HEK293 (cell line): ENCODE data around the gene KLK15.

Experiments
- INSM2 ChIP-seq: fragments of 450-650 bp; formaldehyde crosslinking; IDR thresholded peaks from 2 replicates; pipeline ENCODE4 v1.5.1; 2016; ENCODE audit warnings: missing biosample characterization, missing genetic modification characterization
- KLF8 ChIP-seq: fragments of 450-650 bp; formaldehyde crosslinking; IDR thresholded peaks from 2 replicates; pipeline ENCODE4 v1.5.1; 2016; ENCODE audit warnings: missing biosample characterization, missing genetic modification characterization
- KLF9 ChIP-seq: fragments of 450-650 bp; formaldehyde crosslinking; IDR thresholded peaks from 2 replicates; pipeline ENCODE4 v1.5.1; 2016; ENCODE audit warnings: missing biosample characterization, missing genetic modification characterization, low read depth
- TCF7L2 ChIP-seq: IDR thresholded peaks from 2 replicates; pipeline ENCODE4 v1.6.1; 2011; ENCODE audit warnings: low read depth, mild to moderate bottlenecking, inconsistent platforms, low read length, moderate library complexity, borderline replicate concordance
- TRIM28 ChIP-seq: IDR thresholded peaks from 2 replicates; pipeline ENCODE4 v1.6.1; 2011; ENCODE audit warnings: low read length, control low read depth, borderline replicate concordance
- YY1 ChIP-seq: fragments of 450-650 bp; formaldehyde crosslinking; IDR thresholded peaks from 2 replicates; pipeline ENCODE4 v1.5.1; 2018; ENCODE audit warnings: missing biosample characterization, missing genetic modification characterization
- YY2 ChIP-seq: fragments of 450-650 bp; formaldehyde crosslinking; IDR thresholded peaks from 2 replicates; pipeline ENCODE4 v1.5.1; 2016; ENCODE audit warnings: missing biosample characterization, missing genetic modification characterization
- ZIC2 ChIP-seq: fragments of 450-650 bp; formaldehyde crosslinking; IDR thresholded peaks from 2 replicates; pipeline ENCODE4 v1.5.1; 2016; ENCODE audit warnings: missing biosample characterization, missing genetic modification characterization
- ZNF121 ChIP-seq: fragments of 450-650 bp; formaldehyde crosslinking; IDR thresholded peaks from 2 replicates; pipeline ENCODE4 v1.5.1; 2016; ENCODE audit warnings: missing biosample characterization, missing genetic modification characterization
- ZNF146 ChIP-seq: fragments of 450-650 bp; formaldehyde crosslinking; IDR thresholded peaks from 2 replicates; pipeline ENCODE4 v1.5.1; 2016; ENCODE audit warnings: missing biosample characterization, missing genetic modification characterization
- ZNF202 ChIP-seq: fragments of 450-650 bp; formaldehyde crosslinking; IDR thresholded peaks from 2 replicates; pipeline ENCODE4 v1.5.1; 2016; ENCODE audit warnings: missing biosample characterization, missing genetic modification characterization, borderline replicate concordance
- ZNF324 ChIP-seq: fragments of 450-650 bp; formaldehyde crosslinking; IDR thresholded peaks from 2 replicates; pipeline ENCODE4 v1.5.1; 2016; ENCODE audit warnings: missing biosample characterization, missing genetic modification characterization
- ZNF335 ChIP-seq: fragments of 450-650 bp; formaldehyde crosslinking; conservative IDR thresholded peaks from 2 replicates; pipeline ENCODE4 v1.5.1; 2016; ENCODE audit warnings: missing biosample characterization, missing genetic modification characterization
- ZNF391 ChIP-seq: fragments of 450-650 bp; formaldehyde crosslinking; IDR thresholded peaks from 2 replicates; pipeline ENCODE4 v1.5.1; 2016; ENCODE audit warnings: low read depth, missing biosample characterization, missing genetic modification characterization, borderline replicate concordance
- ZNF394 ChIP-seq: fragments of 450-650 bp; formaldehyde crosslinking; IDR thresholded peaks from 2 replicates; pipeline ENCODE4 v1.5.1; 2016; ENCODE audit warnings: missing biosample characterization, missing genetic modification characterization, mild to moderate bottlenecking, moderate library complexity, borderline replicate concordance
- ZNF416 ChIP-seq: fragments of 450-650 bp; formaldehyde crosslinking; IDR thresholded peaks from 2 replicates; pipeline ENCODE4 v1.5.1; 2016; ENCODE audit warnings: missing biosample characterization, missing genetic modification characterization
- ZNF423 ChIP-seq: fragments of 450-650 bp; formaldehyde crosslinking; IDR thresholded peaks from 2 replicates; pipeline ENCODE4 v1.5.1; 2016; ENCODE audit warnings: missing biosample characterization, missing genetic modification characterization
- ZNF501 ChIP-seq: fragments of 450-650 bp; formaldehyde crosslinking; IDR thresholded peaks from 2 replicates; pipeline ENCODE4 v1.5.1; 2016; ENCODE audit warnings: missing biosample characterization, missing genetic modification characterization
- ZNF555 ChIP-seq: fragments of 450-650 bp; formaldehyde crosslinking; conservative IDR thresholded peaks from 2 replicates; pipeline ENCODE4 v1.5.1; 2017; ENCODE audit warnings: missing biosample characterization, mild to moderate bottlenecking, missing genetic modification characterization, inconsistent platforms
- ZNF561 ChIP-seq: fragments of 450-650 bp; IDR thresholded peaks from 2 replicates; pipeline ENCODE4 v1.5.1; 2018; ENCODE audit warnings: missing biosample characterization, missing genetic modification characterization, borderline replicate concordance
- ZNF843 ChIP-seq: fragments of 450-650 bp; formaldehyde crosslinking; IDR thresholded peaks from 2 replicates; pipeline ENCODE4 v1.5.1; 2016; ENCODE audit warnings: missing biosample characterization, missing genetic modification characterization
- TF ChIP-seq, protein P1 (sequence below): fragments of 450-650 bp; formaldehyde crosslinking; IDR thresholded peaks from 2 replicates; pipeline ENCODE4 v1.5.1; 2016; ENCODE audit warnings: missing biosample characterization, missing genetic modification characterization
- TF ChIP-seq, protein P2 (sequence below): fragments of 450-650 bp; formaldehyde crosslinking; IDR thresholded peaks from 2 replicates; pipeline ENCODE4 v1.5.1; 2016; ENCODE audit warnings: missing biosample characterization, missing genetic modification characterization
- TF ChIP-seq, protein P3 (sequence below): fragments of 450-650 bp; formaldehyde crosslinking; IDR thresholded peaks from 2 replicates; pipeline ENCODE4 v1.5.1; 2016; ENCODE audit warnings: missing biosample characterization, missing genetic modification characterization, borderline replicate concordance
- TF ChIP-seq, protein P4 (sequence below): fragments of 450-650 bp; formaldehyde crosslinking; IDR thresholded peaks from 2 replicates; pipeline ENCODE4 v1.5.1; 2016; ENCODE audit warnings: missing biosample characterization, missing genetic modification characterization
- TF ChIP-seq, protein P5 (sequence below): fragments of 450-650 bp; formaldehyde crosslinking; conservative IDR thresholded peaks from 2 replicates; pipeline ENCODE4 v1.5.1; 2016; ENCODE audit warnings: low read depth, missing biosample characterization, missing genetic modification characterization

The KLK15 gene

GRCh38 chr19:50804420-50805272 is 28.7 kb downstream of the KLK15 start (continued):
- TF ChIP-seq, protein P1, sequence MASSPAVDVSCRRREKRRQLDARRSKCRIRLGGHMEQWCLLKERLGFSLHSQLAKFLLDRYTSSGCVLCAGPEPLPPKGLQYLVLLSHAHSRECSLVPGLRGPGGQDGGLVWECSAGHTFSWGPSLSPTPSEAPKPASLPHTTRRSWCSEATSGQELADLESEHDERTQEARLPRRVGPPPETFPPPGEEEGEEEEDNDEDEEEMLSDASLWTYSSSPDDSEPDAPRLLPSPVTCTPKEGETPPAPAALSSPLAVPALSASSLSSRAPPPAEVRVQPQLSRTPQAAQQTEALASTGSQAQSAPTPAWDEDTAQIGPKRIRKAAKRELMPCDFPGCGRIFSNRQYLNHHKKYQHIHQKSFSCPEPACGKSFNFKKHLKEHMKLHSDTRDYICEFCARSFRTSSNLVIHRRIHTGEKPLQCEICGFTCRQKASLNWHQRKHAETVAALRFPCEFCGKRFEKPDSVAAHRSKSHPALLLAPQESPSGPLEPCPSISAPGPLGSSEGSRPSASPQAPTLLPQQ (tag by site-specific recombination), result peak; percentile 76
- TF ChIP-seq ZNF324 (tag by site-specific recombination) (no peak), ZNF335 (tag by site-specific recombination) (peak; percentile 100), KLF8 (tag by site-specific recombination) (peak; percentile 92), TCF7L2 (no peak), ZNF202 (tag by site-specific recombination) (no peak), ZNF394 (tag by site-specific recombination) (peak; percentile 40; the same call in 1 of the 2 replicates), ZNF146 (tag by site-specific recombination) (peak; percentile 8; the same call in 1 of the 2 replicates), ZIC2 (tag by site-specific recombination) (peak; percentile 11; the same call in 1 of the 2 replicates), ZNF501 (tag by site-specific recombination) (peak; percentile 76), YY1 (tag by site-specific recombination) (peak; percentile 75), ZNF121 (tag by site-specific recombination) (0 out of 2 replicates have a peak, but pooled peaks have one; percentile 14), ZNF843 (tag by site-specific recombination) (peak; percentile 16; the same call in 1 of the 2 replicates), ZNF391 (tag by site-specific recombination) (peak; percentile 50; the same call in 1 of the 2 replicates), TRIM28 (peak; percentile 63; the same call in 1 of the 2 replicates), INSM2 (peak; percentile 21; the same call in 1 of the 2 replicates), ZNF561 (tag by site-specific recombination) (0 out of 2 replicates have a peak, but pooled peaks have one; percentile 57), KLF9 (tag by site-specific recombination) (peak; percentile 32; the same call in 1 of the 2 replicates), ZNF555 (no peak), YY2 (tag by site-specific recombination) (peak; percentile 88), ZNF423 (tag by site-specific recombination) (peak; percentile 58; the same call in 1 of the 2 replicates), ZNF416 (no peak)
- TF ChIP-seq, protein P2, sequence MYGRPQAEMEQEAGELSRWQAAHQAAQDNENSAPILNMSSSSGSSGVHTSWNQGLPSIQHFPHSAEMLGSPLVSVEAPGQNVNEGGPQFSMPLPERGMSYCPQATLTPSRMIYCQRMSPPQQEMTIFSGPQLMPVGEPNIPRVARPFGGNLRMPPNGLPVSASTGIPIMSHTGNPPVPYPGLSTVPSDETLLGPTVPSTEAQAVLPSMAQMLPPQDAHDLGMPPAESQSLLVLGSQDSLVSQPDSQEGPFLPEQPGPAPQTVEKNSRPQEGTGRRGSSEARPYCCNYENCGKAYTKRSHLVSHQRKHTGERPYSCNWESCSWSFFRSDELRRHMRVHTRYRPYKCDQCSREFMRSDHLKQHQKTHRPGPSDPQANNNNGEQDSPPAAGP, result peak; percentile 55
- TF ChIP-seq, protein P3, sequence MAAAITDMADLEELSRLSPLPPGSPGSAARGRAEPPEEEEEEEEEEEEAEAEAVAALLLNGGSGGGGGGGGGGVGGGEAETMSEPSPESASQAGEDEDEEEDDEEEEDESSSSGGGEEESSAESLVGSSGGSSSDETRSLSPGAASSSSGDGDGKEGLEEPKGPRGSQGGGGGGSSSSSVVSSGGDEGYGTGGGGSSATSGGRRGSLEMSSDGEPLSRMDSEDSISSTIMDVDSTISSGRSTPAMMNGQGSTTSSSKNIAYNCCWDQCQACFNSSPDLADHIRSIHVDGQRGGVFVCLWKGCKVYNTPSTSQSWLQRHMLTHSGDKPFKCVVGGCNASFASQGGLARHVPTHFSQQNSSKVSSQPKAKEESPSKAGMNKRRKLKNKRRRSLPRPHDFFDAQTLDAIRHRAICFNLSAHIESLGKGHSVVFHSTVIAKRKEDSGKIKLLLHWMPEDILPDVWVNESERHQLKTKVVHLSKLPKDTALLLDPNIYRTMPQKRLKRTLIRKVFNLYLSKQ (tag by site-specific recombination), result no peak
- TF ChIP-seq, protein P4, sequence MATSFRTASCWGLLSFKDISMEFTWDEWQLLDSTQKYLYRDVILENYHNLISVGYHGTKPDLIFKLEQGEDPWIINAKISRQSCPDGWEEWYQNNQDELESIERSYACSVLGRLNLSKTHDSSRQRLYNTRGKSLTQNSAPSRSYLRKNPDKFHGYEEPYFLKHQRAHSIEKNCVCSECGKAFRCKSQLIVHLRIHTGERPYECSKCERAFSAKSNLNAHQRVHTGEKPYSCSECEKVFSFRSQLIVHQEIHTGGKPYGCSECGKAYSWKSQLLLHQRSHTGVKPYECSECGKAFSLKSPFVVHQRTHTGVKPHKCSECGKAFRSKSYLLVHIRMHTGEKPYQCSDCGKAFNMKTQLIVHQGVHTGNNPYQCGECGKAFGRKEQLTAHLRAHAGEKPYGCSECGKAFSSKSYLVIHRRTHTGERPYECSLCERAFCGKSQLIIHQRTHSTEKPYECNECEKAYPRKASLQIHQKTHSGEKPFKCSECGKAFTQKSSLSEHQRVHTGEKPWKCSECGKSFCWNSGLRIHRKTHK (tag by site-specific recombination), result no peak
- TF ChIP-seq, protein P5, sequence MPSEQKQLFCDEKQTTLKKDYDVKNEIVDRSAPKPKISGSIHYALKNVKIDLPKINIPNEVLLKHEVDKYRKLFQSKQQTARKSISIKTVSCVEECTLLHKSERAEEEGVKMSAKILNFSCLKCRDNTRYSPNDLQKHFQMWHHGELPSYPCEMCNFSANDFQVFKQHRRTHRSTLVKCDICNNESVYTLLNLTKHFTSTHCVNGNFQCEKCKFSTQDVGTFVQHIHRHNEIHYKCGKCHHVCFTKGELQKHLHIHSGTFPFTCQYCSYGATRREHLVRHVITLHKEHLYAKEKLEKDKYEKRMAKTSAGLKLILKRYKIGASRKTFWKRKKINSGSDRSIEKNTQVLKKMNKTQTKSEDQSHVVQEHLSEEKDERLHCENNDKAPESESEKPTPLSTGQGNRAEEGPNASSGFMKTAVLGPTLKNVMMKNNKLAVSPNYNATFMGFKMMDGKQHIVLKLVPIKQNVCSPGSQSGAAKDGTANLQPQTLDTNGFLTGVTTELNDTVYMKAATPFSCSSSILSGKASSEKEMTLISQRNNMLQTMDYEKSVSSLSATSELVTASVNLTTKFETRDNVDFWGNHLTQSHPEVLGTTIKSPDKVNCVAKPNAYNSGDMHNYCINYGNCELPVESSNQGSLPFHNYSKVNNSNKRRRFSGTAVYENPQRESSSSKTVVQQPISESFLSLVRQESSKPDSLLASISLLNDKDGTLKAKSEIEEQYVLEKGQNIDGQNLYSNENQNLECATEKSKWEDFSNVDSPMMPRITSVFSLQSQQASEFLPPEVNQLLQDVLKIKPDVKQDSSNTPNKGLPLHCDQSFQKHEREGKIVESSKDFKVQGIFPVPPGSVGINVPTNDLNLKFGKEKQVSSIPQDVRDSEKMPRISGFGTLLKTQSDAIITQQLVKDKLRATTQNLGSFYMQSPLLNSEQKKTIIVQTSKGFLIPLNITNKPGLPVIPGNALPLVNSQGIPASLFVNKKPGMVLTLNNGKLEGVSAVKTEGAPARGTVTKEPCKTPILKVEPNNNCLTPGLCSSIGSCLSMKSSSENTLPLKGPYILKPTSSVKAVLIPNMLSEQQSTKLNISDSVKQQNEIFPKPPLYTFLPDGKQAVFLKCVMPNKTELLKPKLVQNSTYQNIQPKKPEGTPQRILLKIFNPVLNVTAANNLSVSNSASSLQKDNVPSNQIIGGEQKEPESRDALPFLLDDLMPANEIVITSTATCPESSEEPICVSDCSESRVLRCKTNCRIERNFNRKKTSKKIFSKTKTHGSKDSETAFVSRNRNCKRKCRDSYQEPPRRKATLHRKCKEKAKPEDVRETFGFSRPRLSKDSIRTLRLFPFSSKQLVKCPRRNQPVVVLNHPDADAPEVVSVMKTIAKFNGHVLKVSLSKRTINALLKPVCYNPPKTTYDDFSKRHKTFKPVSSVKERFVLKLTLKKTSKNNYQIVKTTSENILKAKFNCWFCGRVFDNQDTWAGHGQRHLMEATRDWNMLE (tag by site-specific recombination), result 0 out of 2 replicates have a peak, but pooled peaks have one; percentile 41
